Sigmoid colon (tissue), 7 donors: ENCODE data around the gene ZNF79. TPM values are rescaled to one million over a fixed set of nuclear protein-coding genes. Genes with fewer than 3 reads are reported as not detected.

Source experiments
- DNase-seq: peaks from one replicate; pipeline ENCODE4 v3.0.0-alpha.2; 2019
- H3K27ac ChIP-seq, 4 donors: fragments of 200-600 bp; sonication (generic); one replicate each; pipeline ENCODE4 v1.5.1; 2016 to 2019; ENCODE audit warnings: mild to moderate bottlenecking in 1 of 4
- H3K27me3 ChIP-seq, 3 donors: fragments of 200-600 bp; sonication (generic); one replicate each; pipeline ENCODE4 v1.5.1; 2019; ENCODE audit warnings: mild to moderate bottlenecking in 1 of 3
- H3K36me3 ChIP-seq, 4 donors: fragments of 200-600 bp; sonication (generic); one replicate each; pipeline ENCODE4 v1.5.1; 2016 to 2019
- H3K4me1 ChIP-seq, 4 donors: fragments of 200-600 bp; sonication (generic); one replicate each; pipeline ENCODE4 v1.5.1; 2017 to 2019
- H3K4me3 ChIP-seq, 4 donors: fragments of 200-600 bp; sonication (generic); one replicate each; pipeline ENCODE4 v1.5.1; 2017 to 2019; ENCODE audit warnings: mild to moderate bottlenecking in 2 of 4, moderate library complexity in 1 of 4
- H3K9me3 ChIP-seq, 4 donors: fragments of 200-600 bp in 3 of 4; sonication (generic) in 3 of 4; one replicate each; pipeline versions ENCODE4 v1.5.1 to v1.6.1; 2013 to 2019
- CTCF ChIP-seq, 4 experiments: fragments of 450-650 bp in 3 of 4; fragments of 200-600 bp in 1 of 4; IDR thresholded peaks; one replicate each; pipeline ENCODE4 v1.5.1; 2016 to 2019; ENCODE audit warnings: antibody characterized with exemption in 4 of 4, mild to moderate bottlenecking in 3 of 4, moderate library complexity in 2 of 4
- EP300 ChIP-seq, 4 donors: sonication (generic); formaldehyde crosslinking; IDR thresholded peaks; one replicate each; pipeline ENCODE4 v1.6.1; 2017; ENCODE audit warnings: antibody characterized with exemption in 4 of 4
- POLR2A ChIP-seq, 2 donors: fragments of 450-650 bp; IDR thresholded peaks; one replicate each; pipeline ENCODE4 v1.6.1; 2016; ENCODE audit warnings: antibody characterized with exemption in 2 of 2, mild to moderate bottlenecking in 2 of 2, moderate library complexity in 2 of 2
- POLR2AphosphoS5 ChIP-seq, 4 donors: sonication (generic); formaldehyde crosslinking; IDR thresholded peaks; one replicate each; pipeline ENCODE4 v1.6.1; 2017; ENCODE audit warnings: antibody characterized with exemption in 4 of 4
- WGBS, 2 donors: extraction: QIAGEN DNeasy Blood & Tissue Kit; methylation state at CpG; one replicate each; pipeline ENCODE4 v1.1.7; 2013; 5-methylcytosine and 5-hydroxymethylcytosine counted together
- intact Hi-C: fragments of 100-400 bp; cut with DNase I; formaldehyde crosslinking; loops from one replicate; pipeline ENCODE4 v1.15.1; 2023
- polyA plus RNA-seq, 3 donors: library from polyadenylated mRNA; stranded (reverse); fragments of 200-250 nt; gene quantifications; one replicate each; pipeline ENCODE4 v1.2.3, GENCODE V29; 2013
- total RNA-seq, 4 donors: library from RNA; depleted of rRNA; stranded (reverse); fragments of >200 nt; gene quantifications; one replicate each; pipeline ENCODE4 v1.1.0, GENCODE V29; 2016
- donor health status: healthy with polysubstance abuse.
- donor health status: Bipolar disorder and iron deficiency.
- donor health status: healthy.

Gene ZNF79
- total and polyA plus RNA-seq, 7 donors = 0.60 to 14.6 (median 10.9) TPM

GRCh38 chr9:127448112-127448805, 24.1 kb downstream of the ZNF79 start:
- WGBS, 2 donors = 92% methylated on average over 8 of the region's 8 CpGs
- intact Hi-C loops = no loop called here

GRCh38 chr9:127449332-127449966, 25.3 kb downstream of the ZNF79 start:
- TF ChIP-seq CTCF (IDR thresholded peaks at IDR 0.05) = no peak
- no peak for TF ChIP-seq POLR2A (IDR thresholded peaks at IDR 0.05)
- no peak for TF ChIP-seq EP300 (IDR thresholded peaks at IDR 0.05)
- no peak for TF ChIP-seq POLR2AphosphoS5 (IDR thresholded peaks at IDR 0.05)
- peak overlapping the region; percentile 94 to 98 (median 96) for H3K27ac ChIP-seq
- H3K9me3 ChIP-seq = no peaks in the 10 kb centered on the region
- DNase-seq = no peak
- intact Hi-C loops = no loop called here
- peak overlapping the region; percentile 6 to 87 (median 76) for H3K4me3 ChIP-seq
- H3K27me3 ChIP-seq = no peaks in the 10 kb centered on the region
- H3K36me3 ChIP-seq = peaks cover 17 to 58% (median 45%) of the 10 kb centered on the region in 4 donors
- H3K4me1 ChIP-seq = peaks cover 0 to 52% (median 46%) of the 10 kb centered on the region in 4 donors
- 30 to 54% methylated on average over 5 of the region's 5 CpGs for WGBS, 2 donors

More at GRCh38 chr9:127448112-127448805, 24.1 kb downstream of the ZNF79 start:
- Histone ChIP-seq H3K4me3 (no peak overlapping the region), H3K36me3 (peaks cover 17 to 64% (median 51%) of the 10 kb centered on the region in 4 donors), H3K27me3 (no peaks in the 10 kb centered on the region), H3K27ac (peak overlapping the region in 2 of 4 donors; percentile 96 to 97), H3K4me1 (peaks cover 0 to 47% (median 43%) of the 10 kb centered on the region in 4 donors), H3K9me3 (no peaks in the 10 kb centered on the region)
- DNase-seq = no peak
- peak in 1 of 4 donors; percentile 13 for TF ChIP-seq POLR2AphosphoS5 (IDR thresholded peaks at IDR 0.05)
- no peak for TF ChIP-seq POLR2A (IDR thresholded peaks at IDR 0.05)

GRCh38 chr9:127450243-127450760, 26.1 kb downstream of the ZNF79 start:
- intact Hi-C loops = loop anchor here (2.0 to 5.0 kb wide), 2 partner anchors 26 to 223 kb away; partner anchors contain the start of gene ZNF79

GRCh38 chr9:127450830-127451607, 26.8 kb downstream of the ZNF79 start, which contains the start of the genes LRSAM1 and RPL12:
LRSAM1 (plus strand) TSS chr9:127451510; CDS start chr9:127454528, 3,018 bp downstream.
RPL12 (minus strand) TSS chr9:127451406; CDS start chr9:127451317, 89 bp downstream.
- no peaks in the 10 kb centered on the region for H3K9me3 ChIP-seq
- WGBS, 2 donors = 0 to 2% methylated on average over 71 of the region's 71 CpGs
- intact Hi-C loops = loop anchor here (1.0 to 5.0 kb wide), 3 partner anchors 26 to 224 kb away; partner anchors contain the start of genes SLC2A8 and ZNF79
- H3K36me3 ChIP-seq = peaks cover 17 to 57% (median 39%) of the 10 kb centered on the region in 4 donors
- peak within 1 kb of the TSS; percentile 94 to 98 (median 96) for H3K27ac ChIP-seq
- peak within 1 kb of the TSS; percentile 73 to 87 (median 79) for H3K4me3 ChIP-seq
- TF ChIP-seq POLR2AphosphoS5 (IDR thresholded peaks at IDR 0.05) (peak; percentile 100), POLR2A (IDR thresholded peaks at IDR 0.05) (peak; percentile 100), CTCF (IDR thresholded peaks at IDR 0.05) (no peak), EP300 (IDR thresholded peaks at IDR 0.05) (peak in 2 of 4 donors; percentile 22 to 57)
- DNase-seq = peak; percentile 99
- peaks cover 0 to 66% (median 58%) of the 10 kb centered on the region in 4 donors for H3K4me1 ChIP-seq
- H3K27me3 ChIP-seq = no peaks in the 10 kb centered on the region

More at GRCh38 chr9:127450243-127450760, 26.1 kb downstream of the ZNF79 start:
- TF ChIP-seq POLR2AphosphoS5 (IDR thresholded peaks at IDR 0.05) (peak in 1 of 4 donors; percentile 18), CTCF (IDR thresholded peaks at IDR 0.05) (no peak), POLR2A (IDR thresholded peaks at IDR 0.05) (no peak), EP300 (IDR thresholded peaks at IDR 0.05) (no peak)
- H3K27ac ChIP-seq = peak overlapping the region; percentile 94 to 98 (median 96)
- H3K27me3 ChIP-seq = no peaks in the 10 kb centered on the region
- no peaks in the 10 kb centered on the region for H3K9me3 ChIP-seq
- peaks cover 0 to 60% (median 52%) of the 10 kb centered on the region in 4 donors for H3K4me1 ChIP-seq
- peak overlapping the region; percentile 73 to 87 (median 79) for H3K4me3 ChIP-seq
- 0 to 2% methylated on average over 14 of the region's 14 CpGs for WGBS, 2 donors
- peaks cover 17 to 58% (median 40%) of the 10 kb centered on the region in 4 donors for H3K36me3 ChIP-seq
- DNase-seq = no peak
